SK-N-SH (cell line): ENCODE data around the gene STX16. TPM values are rescaled to one million over a fixed set of nuclear protein-coding genes. Genes with fewer than 3 reads are reported as not detected.

Source experiments
- CTCF ChIA-PET: fragments of 300-600, 350-600 bp; formaldehyde crosslinking; extraction: SDS; loops from one replicate; lab custom pipeline; 2021; lab: Yijun Ruan, JAX
- POLR2A ChIA-PET: fragments of 350-600 bp; sonication (Branson Sonifier 250); formaldehyde crosslinking; extraction: SDS; loops from one replicate; lab custom pipeline; 2020; ENCODE audit warnings: antibody characterized with exemption, inconsistent platforms; lab: Yijun Ruan, JAX
- DNase-seq: peaks from one replicate; pipeline ENCODE4 v3.0.0; 2012
- H2AFZ ChIP-seq: fragments of 200-600 bp; sonication (generic); 2 replicates; pipeline ENCODE4 v1.8.1; 2016; ENCODE audit warnings: antibody characterized with exemption, mild to moderate bottlenecking, low read depth
- H3F3A ChIP-seq: fragments of 200-600 bp; sonication (generic); replicated peaks from 2 replicates; pipeline ENCODE3; 2016; ENCODE audit warnings: antibody characterized with exemption, mild to moderate bottlenecking; ENCODE audit not compliant: insufficient read depth
- H3K27ac ChIP-seq, 2 experiments: fragments of 200-500 bp in 1 of 2; fragments of 200-600 bp in 1 of 2; sonication (Bioruptor generic) in 1 of 2; sonication (generic), shearing (Covaris generic) in 1 of 2; 2 replicates each; pipeline versions ENCODE4 v1.5.1 to v1.6.1; 2014 to 2016; ENCODE audit warnings: low read depth in 2 of 2, inconsistent platforms in 1 of 2, low read length in 1 of 2, mild to moderate bottlenecking in 1 of 2, mixed read lengths in 1 of 2
- H3K27me3 ChIP-seq: fragments of 200-600 bp; sonication (generic), shearing (Covaris generic); 2 replicates; pipeline ENCODE4 v1.6.1; 2016; ENCODE audit warnings: mixed run types; ENCODE audit not compliant: insufficient read depth
- H3K36me3 ChIP-seq, 2 experiments: fragments of 200-500 bp in 1 of 2; fragments of 200-600 bp in 1 of 2; sonication (Bioruptor generic) in 1 of 2; sonication (generic) in 1 of 2; replicated peaks in 1 of 2; 2 replicates each; pipeline versions ENCODE3 to v1.5.1; 2014 to 2016; ENCODE audit warnings: low read length in 1 of 2, mild to moderate bottlenecking in 1 of 2; ENCODE audit not compliant: insufficient read depth in 2 of 2, control insufficient read depth in 1 of 2
- H3K4me1 ChIP-seq, 2 experiments: fragments of 200-500 bp in 1 of 2; fragments of 200-600 bp in 1 of 2; sonication (Bioruptor generic) in 1 of 2; sonication (generic), shearing (Covaris generic) in 1 of 2; 2 replicates each; pipeline versions ENCODE4 v1.5.1 to v1.6.1; 2014 to 2016; ENCODE audit warnings: low read depth in 1 of 2, low read length in 1 of 2, mixed run types in 1 of 2; ENCODE audit not compliant: insufficient read depth in 2 of 2, control insufficient read depth in 1 of 2
- H3K4me2 ChIP-seq: fragments of 200-600 bp; sonication (generic), shearing (Covaris generic); 2 replicates; pipeline ENCODE4 v1.6.1; 2017; ENCODE audit warnings: mixed run types
- H3K4me3 ChIP-seq, 2 experiments: fragments of 200-500 bp in 1 of 2; fragments of 200-600 bp in 1 of 2; sonication (Bioruptor generic) in 1 of 2; sonication (generic), shearing (Covaris generic) in 1 of 2; 2 replicates each; pipeline versions ENCODE4 v1.5.1 to v1.8.1; 2014 to 2016; ENCODE audit warnings: low read depth in 2 of 2, inconsistent platforms in 1 of 2, low read length in 1 of 2, mild to moderate bottlenecking in 1 of 2, mixed read lengths in 1 of 2, moderate library complexity in 1 of 2
- H3K79me2 ChIP-seq: fragments of 200-600 bp; sonication (generic); 2 replicates; pipeline ENCODE4 v1.8.1; 2017; ENCODE audit warnings: mild to moderate bottlenecking; ENCODE audit not compliant: insufficient read depth
- H3K9ac ChIP-seq: fragments of 200-600 bp; sonication (generic); 2 replicates; pipeline ENCODE4 v1.6.1; 2017; ENCODE audit warnings: mixed run types
- H3K9me2 ChIP-seq: fragments of 200-600 bp; sonication (generic); 2 replicates; pipeline ENCODE4 v1.6.1; 2017; ENCODE audit warnings: mixed run types
- H3K9me3 ChIP-seq: fragments of 200-600 bp; sonication (generic); 2 replicates; pipeline ENCODE4 v1.6.1; 2017; ENCODE audit warnings: mixed run types, mild to moderate bottlenecking, moderate library complexity
- H4K20me1 ChIP-seq: fragments of 200-600 bp; sonication (generic); 2 replicates; pipeline ENCODE4 v1.6.1; 2017; ENCODE audit warnings: mild to moderate bottlenecking, mixed run types; ENCODE audit not compliant: insufficient read depth
- CHD2 ChIP-seq: fragments of 150-350 bp; IDR thresholded peaks from 2 replicates; pipeline ENCODE4 v1.6.1; 2018; ENCODE audit warnings: low read length; ENCODE audit not compliant: partially characterized antibody
- ELF1 ChIP-seq: IDR thresholded peaks from 2 replicates; pipeline ENCODE4 v1.4.0; 2012
- FOXJ3 ChIP-seq: sonication (generic); formaldehyde crosslinking; IDR thresholded peaks from 2 replicates; pipeline ENCODE4 v1.5.1; 2020; ENCODE audit warnings: mild to moderate bottlenecking, missing genetic modification reagents
- IRF3 ChIP-seq: fragments of 150-350 bp; IDR thresholded peaks from 2 replicates; pipeline ENCODE4 v1.6.1; 2016; ENCODE audit warnings: mild to moderate bottlenecking, low read depth, low read length
- MEF2A ChIP-seq: IDR thresholded peaks from 2 replicates; pipeline ENCODE4 v1.4.0; 2012; ENCODE audit warnings: low read depth, borderline replicate concordance
- POLR2AphosphoS5 ChIP-seq: IDR thresholded peaks from 2 replicates; pipeline ENCODE4 v1.6.1; 2012; ENCODE audit warnings: low read depth, low read length
- RAD21 ChIP-seq: IDR thresholded peaks from 2 replicates; pipeline ENCODE4 v1.6.1; 2012; ENCODE audit warnings: mild to moderate bottlenecking, low read length
- RCOR1 ChIP-seq: fragments of 150-350 bp; IDR thresholded peaks from 2 replicates; pipeline ENCODE4 v1.6.1; 2017; ENCODE audit warnings: antibody characterized with exemption, low read length
- REST ChIP-seq: IDR thresholded peaks from 2 replicates; pipeline ENCODE4 v1.6.1; 2012; ENCODE audit warnings: mild to moderate bottlenecking, low read depth, low read length, moderate library complexity
- TCF12 ChIP-seq: IDR thresholded peaks from 2 replicates; pipeline ENCODE4 v1.4.0; 2012
- WGBS: methylation state at CpG from one replicate; pipeline ENCODE4 v1.1.6; 2017; ENCODE audit warnings: low lambda C conversion rate; 5-methylcytosine and 5-hydroxymethylcytosine counted together
- polyA plus RNA-seq, 3 experiments: library from polyadenylated mRNA; depleted of rRNA; stranded (reverse); fragments of >200 nt; gene quantifications; 2 replicates each; pipeline ENCODE4 v1.2.3, GENCODE V29; 2012
- TF ChIP-seq, protein P1 (sequence below): IDR thresholded peaks from 2 replicates; pipeline ENCODE4 v1.4.0; 2012; ENCODE audit warnings: low read depth, borderline replicate concordance
- TF ChIP-seq, protein P2 (sequence below): fragments of 200-600 bp; sonication (generic); IDR thresholded peaks from 2 replicates; pipeline ENCODE4 v1.6.1; 2017; ENCODE audit warnings: antibody characterized with exemption, mild to moderate bottlenecking, moderate library complexity
- TF ChIP-seq, protein P3 (sequence below): fragments of 150-350 bp; IDR thresholded peaks from 2 replicates; pipeline ENCODE4 v1.6.1; 2017; ENCODE audit warnings: antibody characterized with exemption, low read length, low read depth, borderline replicate concordance

STX16 gene
- polyA plus RNA-seq, 1 of the 3 experiments (the other 2 are of a cell fraction): 63.8 TPM

DNA sequence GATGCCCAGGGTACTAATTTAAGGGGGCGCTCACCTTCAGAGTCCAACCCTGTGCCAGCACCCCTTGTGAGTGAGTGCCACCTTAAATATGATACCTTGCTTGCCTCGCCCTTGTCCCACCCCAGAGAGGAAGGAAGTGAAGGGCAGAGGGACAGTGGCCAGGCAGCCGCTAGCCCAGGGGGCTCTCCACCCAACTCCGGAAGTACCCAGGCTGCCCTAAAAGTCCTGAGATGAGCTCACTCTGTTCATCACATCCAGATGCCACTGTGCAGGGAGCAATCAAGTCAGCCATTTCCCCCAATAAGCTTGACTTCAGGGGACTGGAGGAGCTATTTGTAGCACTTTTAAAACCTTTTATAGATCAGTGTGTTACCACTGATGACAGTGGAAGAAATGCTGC lies 25.0 kb upstream of the STX16 start (continued):
- no peak for TF ChIP-seq IRF3

GRCh38 chr20:58627212-58628072 lies 23.6 kb upstream of the STX16 start:
- Histone ChIP-seq H3K27ac (peak overlapping the region in 1 of 2 experiments; percentile 3; a peak in 1 of 4 replicates), H2AFZ (no peak overlapping the region), H3K36me3 (no peaks in the 10 kb centered on the region), H3K79me2 (no peaks in the 10 kb centered on the region), H3F3A (peaks cover 12% of the 10 kb centered on the region), H3K4me3 (no peak overlapping the region), H3K9ac (no peak overlapping the region), H3K9me2 (no peaks in the 10 kb centered on the region), H3K9me3 (no peaks in the 10 kb centered on the region), H3K4me2 (no peak overlapping the region), H3K4me1 (peaks cover 29 to 39% of the 10 kb centered on the region in 2 experiments), H3K27me3 (no peaks in the 10 kb centered on the region), H4K20me1 (no peaks in the 10 kb centered on the region)
- TF ChIP-seq RAD21: no peak
- TF ChIP-seq, protein P1, sequence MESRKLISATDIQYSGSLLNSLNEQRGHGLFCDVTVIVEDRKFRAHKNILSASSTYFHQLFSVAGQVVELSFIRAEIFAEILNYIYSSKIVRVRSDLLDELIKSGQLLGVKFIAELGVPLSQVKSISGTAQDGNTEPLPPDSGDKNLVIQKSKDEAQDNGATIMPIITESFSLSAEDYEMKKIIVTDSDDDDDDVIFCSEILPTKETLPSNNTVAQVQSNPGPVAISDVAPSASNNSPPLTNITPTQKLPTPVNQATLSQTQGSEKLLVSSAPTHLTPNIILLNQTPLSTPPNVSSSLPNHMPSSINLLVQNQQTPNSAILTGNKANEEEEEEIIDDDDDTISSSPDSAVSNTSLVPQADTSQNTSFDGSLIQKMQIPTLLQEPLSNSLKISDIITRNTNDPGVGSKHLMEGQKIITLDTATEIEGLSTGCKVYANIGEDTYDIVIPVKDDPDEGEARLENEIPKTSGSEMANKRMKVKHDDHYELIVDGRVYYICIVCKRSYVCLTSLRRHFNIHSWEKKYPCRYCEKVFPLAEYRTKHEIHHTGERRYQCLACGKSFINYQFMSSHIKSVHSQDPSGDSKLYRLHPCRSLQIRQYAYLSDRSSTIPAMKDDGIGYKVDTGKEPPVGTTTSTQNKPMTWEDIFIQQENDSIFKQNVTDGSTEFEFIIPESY: no peak
- TF ChIP-seq MEF2A: no peak
- no peak for TF ChIP-seq RCOR1
- no peak for TF ChIP-seq ELF1
- TF ChIP-seq, protein P2, sequence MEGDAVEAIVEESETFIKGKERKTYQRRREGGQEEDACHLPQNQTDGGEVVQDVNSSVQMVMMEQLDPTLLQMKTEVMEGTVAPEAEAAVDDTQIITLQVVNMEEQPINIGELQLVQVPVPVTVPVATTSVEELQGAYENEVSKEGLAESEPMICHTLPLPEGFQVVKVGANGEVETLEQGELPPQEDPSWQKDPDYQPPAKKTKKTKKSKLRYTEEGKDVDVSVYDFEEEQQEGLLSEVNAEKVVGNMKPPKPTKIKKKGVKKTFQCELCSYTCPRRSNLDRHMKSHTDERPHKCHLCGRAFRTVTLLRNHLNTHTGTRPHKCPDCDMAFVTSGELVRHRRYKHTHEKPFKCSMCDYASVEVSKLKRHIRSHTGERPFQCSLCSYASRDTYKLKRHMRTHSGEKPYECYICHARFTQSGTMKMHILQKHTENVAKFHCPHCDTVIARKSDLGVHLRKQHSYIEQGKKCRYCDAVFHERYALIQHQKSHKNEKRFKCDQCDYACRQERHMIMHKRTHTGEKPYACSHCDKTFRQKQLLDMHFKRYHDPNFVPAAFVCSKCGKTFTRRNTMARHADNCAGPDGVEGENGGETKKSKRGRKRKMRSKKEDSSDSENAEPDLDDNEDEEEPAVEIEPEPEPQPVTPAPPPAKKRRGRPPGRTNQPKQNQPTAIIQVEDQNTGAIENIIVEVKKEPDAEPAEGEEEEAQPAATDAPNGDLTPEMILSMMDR: no peak
- TF ChIP-seq POLR2AphosphoS5: no peak
- no peak for TF ChIP-seq FOXJ3
- TF ChIP-seq CHD2: no peak
- TF ChIP-seq TCF12: no peak
- no peak for TF ChIP-seq REST
- TF ChIP-seq, protein P3, sequence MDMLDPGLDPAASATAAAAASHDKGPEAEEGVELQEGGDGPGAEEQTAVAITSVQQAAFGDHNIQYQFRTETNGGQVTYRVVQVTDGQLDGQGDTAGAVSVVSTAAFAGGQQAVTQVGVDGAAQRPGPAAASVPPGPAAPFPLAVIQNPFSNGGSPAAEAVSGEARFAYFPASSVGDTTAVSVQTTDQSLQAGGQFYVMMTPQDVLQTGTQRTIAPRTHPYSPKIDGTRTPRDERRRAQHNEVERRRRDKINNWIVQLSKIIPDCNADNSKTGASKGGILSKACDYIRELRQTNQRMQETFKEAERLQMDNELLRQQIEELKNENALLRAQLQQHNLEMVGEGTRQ: no peak
- DNase-seq: no peak
- CTCF ChIA-PET: interaction anchor here (0.6 kb wide), 1 partner anchor 22 kb away, joined by 3 read pairs; no protein-coding TSS in a partner anchor
- WGBS: 92% methylated on average over 9 of the region's 11 CpGs
- POLR2A ChIA-PET: no interaction called here
